RWPE1 (cell line): ENCODE results near the gene ITPR3.

Experiments
- CTCF ChIA-PET: fragments of 350-600 bp; sonication (Branson Sonifier 250); formaldehyde crosslinking; extraction: SDS; loops from one replicate; lab custom pipeline; 2021; lab: Yijun Ruan, JAX
- POLR2A ChIA-PET: fragments of 400-600 bp; formaldehyde crosslinking; extraction: SDS; loops from one replicate; lab custom pipeline; 2020; ENCODE audit warnings: antibody characterized with exemption; ENCODE audit not compliant: low non-redundant PET; lab: Yijun Ruan, JAX
- DNase-seq: peaks from one replicate; pipeline ENCODE4 v3.0.0; 2012; ENCODE audit warnings: low spot score
- H3K27ac ChIP-seq: fragments of 450-650 bp; 2 replicates; pipeline ENCODE4 v1.5.1; 2017
- TF ChIP-seq, protein P1 (sequence below): fragments of 450-650 bp; conservative IDR thresholded peaks from 2 replicates; pipeline ENCODE4 v1.5.1; 2017; ENCODE audit warnings: low read depth, mild to moderate bottlenecking

Gene ITPR3

DNA sequence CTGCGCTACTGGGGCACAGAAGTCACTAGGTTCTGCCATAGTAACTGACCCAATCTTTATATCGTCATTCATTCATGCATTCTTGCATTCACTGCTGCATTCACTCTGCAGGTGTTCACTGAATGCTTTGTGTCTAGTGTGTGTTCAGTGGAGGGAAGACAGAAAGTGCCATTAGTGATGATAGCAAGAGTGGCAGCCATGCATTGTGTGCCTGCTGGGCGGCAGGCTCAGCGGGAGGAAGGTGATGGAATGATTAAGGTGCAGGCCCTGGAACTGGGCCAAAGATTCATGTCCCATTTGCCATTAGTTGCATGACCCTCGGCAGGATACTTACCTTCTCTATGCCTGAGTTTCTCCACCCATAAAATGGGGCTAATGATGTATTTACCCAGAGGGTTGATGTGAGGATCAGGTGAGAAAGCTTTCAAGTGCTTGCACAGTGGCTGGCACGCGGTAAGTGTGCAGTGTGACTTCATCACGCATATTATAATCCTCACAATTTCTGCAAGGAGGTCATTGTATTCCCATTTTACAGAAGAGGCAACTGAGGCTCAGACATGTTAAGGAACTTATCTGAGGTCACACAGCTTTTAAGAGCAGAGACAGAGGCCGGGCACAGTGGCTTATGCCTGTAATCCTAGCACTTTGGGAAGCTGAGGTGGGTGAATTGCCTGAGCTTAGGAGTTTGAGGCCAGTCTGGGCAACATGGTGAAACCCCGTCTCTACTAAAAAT, 40.1 kb downstream of the ITPR3 start:
- CTCF ChIA-PET: interaction anchor here (0.6 kb wide), 1 partner anchor 62 kb away, joined by 5 read pairs; no protein-coding TSS in a partner anchor
- H3K27ac ChIP-seq: peak overlapping the region; percentile 51
- DNase-seq: no peak
- TF ChIP-seq, protein P1, sequence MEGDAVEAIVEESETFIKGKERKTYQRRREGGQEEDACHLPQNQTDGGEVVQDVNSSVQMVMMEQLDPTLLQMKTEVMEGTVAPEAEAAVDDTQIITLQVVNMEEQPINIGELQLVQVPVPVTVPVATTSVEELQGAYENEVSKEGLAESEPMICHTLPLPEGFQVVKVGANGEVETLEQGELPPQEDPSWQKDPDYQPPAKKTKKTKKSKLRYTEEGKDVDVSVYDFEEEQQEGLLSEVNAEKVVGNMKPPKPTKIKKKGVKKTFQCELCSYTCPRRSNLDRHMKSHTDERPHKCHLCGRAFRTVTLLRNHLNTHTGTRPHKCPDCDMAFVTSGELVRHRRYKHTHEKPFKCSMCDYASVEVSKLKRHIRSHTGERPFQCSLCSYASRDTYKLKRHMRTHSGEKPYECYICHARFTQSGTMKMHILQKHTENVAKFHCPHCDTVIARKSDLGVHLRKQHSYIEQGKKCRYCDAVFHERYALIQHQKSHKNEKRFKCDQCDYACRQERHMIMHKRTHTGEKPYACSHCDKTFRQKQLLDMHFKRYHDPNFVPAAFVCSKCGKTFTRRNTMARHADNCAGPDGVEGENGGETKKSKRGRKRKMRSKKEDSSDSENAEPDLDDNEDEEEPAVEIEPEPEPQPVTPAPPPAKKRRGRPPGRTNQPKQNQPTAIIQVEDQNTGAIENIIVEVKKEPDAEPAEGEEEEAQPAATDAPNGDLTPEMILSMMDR: no peak
- POLR2A ChIA-PET: interaction anchor here (0.7 kb wide), 1 partner anchor 28 kb away, joined by 3 read pairs; no protein-coding TSS in a partner anchor

- TF ChIP-seq, protein P1: no peak
- H3K27ac ChIP-seq: peak overlapping the region; percentile 62
- POLR2A ChIA-PET: interaction anchor here (0.7 kb wide), 1 partner anchor 29 kb away, joined by 3 read pairs; no protein-coding TSS in a partner anchor
- CTCF ChIA-PET: no interaction called here
- DNase-seq: no peak
These were observed 41.2 kb downstream of the ITPR3 start for GRCh38 chr6:33662318-33662717.

DNA sequence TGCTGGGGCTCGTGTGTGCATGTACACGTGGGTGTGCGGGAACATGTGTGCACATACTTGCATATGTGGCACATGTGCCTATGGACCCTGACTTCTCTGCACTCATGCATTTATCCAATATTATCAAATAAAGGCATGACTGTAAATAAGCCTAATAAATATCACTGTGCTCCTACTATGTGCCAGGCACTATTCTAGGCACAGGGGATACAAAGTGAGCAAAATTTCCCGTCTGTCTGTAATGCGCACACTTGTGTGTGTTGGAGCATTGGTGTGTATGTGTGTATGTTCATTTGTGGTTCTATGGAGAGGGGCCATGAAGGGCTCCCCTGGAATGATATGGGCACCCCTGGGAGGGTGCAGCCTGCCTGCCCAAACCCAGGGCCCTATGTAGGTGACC, 41.9 kb downstream of the ITPR3 start:
- ChIA-PET POLR2A (no interaction called here), CTCF (no interaction called here)
- H3K27ac ChIP-seq: peak overlapping the region; percentile 62
- no peak for DNase-seq
- TF ChIP-seq, protein P1: no peak

GRCh38 chr6:33663727-33664449, 42.8 kb downstream of the ITPR3 start:
- TF ChIP-seq, protein P1: no peak
- peak overlapping the region; percentile 62 for H3K27ac ChIP-seq
- DNase-seq: no peak
- ChIA-PET CTCF (interaction anchor here (0.7 to 1.1 kb wide), 2 partner anchors 57 to 74 kb away, joined by 3 read pairs; no protein-coding TSS in a partner anchor), POLR2A (no interaction called here)

GRCh38 chr6:33664506-33665057, 43.5 kb downstream of the ITPR3 start:
- peak overlapping the region; percentile 62 for H3K27ac ChIP-seq
- ChIA-PET POLR2A (no interaction called here), CTCF (interaction anchor here (0.7 to 1.1 kb wide), 2 partner anchors 57 to 75 kb away, joined by 3 read pairs; no protein-coding TSS in a partner anchor)
- DNase-seq: no peak
- TF ChIP-seq, protein P1: no peak

GRCh38 chr6:33665957-33666356, 44.8 kb downstream of the ITPR3 start:
- ChIA-PET CTCF (no interaction called here), POLR2A (no interaction called here)
- DNase-seq: no peak
- peak overlapping the region; percentile 62 for H3K27ac ChIP-seq
- TF ChIP-seq, protein P1: no peak
